Body of pancreas (tissue), 4 donors: ENCODE results near the gene MAGI3.

Source experiments
- CTCF ChIP-seq, 7 experiments: fragments of 450-650 bp in 4 of 7; fragments of 200-600 bp in 3 of 7; sonication (generic) in 3 of 7; IDR thresholded peaks; one replicate each; pipeline ENCODE4 v1.5.1; 2016 to 2019; ENCODE audit warnings: antibody characterized with exemption in 7 of 7
- POLR2A ChIP-seq, 3 donors: fragments of 450-650 bp; IDR thresholded peaks; one replicate each; pipeline ENCODE4 v1.6.1; 2016; ENCODE audit warnings: antibody characterized with exemption in 3 of 3, mild to moderate bottlenecking in 2 of 3

GRCh38 chr1:113396102-113396501 is 5.8 kb downstream of the MAGI3 start:
- no peak for TF ChIP-seq CTCF (IDR thresholded peaks at IDR 0.05)
- no peak for TF ChIP-seq POLR2A (IDR thresholded peaks at IDR 0.05)
